ENCODE measurements around the gene ENKD1.

DNA sequence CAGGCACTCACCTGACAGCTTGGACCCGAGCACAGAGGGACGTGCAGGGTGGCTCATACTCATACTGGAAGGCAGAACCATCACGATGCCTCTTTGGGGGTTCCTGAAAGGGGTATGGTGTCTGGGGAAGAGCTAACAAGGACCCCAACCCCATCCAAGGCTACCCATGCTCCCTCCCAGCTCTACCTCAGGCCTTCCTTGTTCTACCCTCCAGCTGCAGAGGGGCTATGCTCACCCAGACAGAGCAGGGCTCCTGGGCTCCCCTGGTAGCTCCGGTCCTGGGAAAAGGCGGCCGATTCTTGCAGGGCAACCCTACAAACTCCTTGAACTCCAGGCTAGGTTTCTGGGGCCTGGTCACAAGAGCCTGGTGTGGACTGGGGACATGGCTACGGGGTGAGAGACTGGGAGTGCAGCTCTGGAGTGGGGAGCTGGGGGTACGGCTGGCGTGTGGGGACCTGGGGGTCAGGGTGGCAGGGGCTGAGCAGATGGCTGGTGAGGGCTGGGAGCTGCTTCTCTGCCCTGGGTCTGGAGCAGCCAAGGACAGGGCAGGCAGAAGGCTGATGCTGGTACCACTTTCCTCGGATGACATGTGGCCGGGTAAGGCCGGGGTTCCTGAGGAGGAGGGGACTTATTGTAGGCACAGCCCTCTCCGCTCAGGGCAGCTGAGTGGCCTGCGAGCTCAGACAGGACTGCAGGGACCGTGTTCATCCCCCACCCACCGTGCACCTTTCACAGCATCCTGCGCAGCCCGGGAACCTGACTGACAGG is 8.6 kb downstream of the ENKD1 start:
- TF ChIP-seq EZH2 (IDR thresholded peaks at IDR 0.05) (no peak), POLR2AphosphoS5 (IDR thresholded peaks at IDR 0.05; ENCODE audit: borderline replicate concordance, low read depth, low read length) (no peak), FOXP2 (optimal IDR thresholded peaks at IDR 0.05; ENCODE audit: control extremely low read depth, extremely low read length, insufficient read depth) (no peak)

All from SK-N-MC (cell line).